ENCODE results near the gene WFIKKN1.
"Not testable (repeated sequence)": the region's sequence is repeated elsewhere in the genome, so short reads cannot be mapped to it uniquely, and the experiment has no call there.

WFIKKN1 gene

DNA sequence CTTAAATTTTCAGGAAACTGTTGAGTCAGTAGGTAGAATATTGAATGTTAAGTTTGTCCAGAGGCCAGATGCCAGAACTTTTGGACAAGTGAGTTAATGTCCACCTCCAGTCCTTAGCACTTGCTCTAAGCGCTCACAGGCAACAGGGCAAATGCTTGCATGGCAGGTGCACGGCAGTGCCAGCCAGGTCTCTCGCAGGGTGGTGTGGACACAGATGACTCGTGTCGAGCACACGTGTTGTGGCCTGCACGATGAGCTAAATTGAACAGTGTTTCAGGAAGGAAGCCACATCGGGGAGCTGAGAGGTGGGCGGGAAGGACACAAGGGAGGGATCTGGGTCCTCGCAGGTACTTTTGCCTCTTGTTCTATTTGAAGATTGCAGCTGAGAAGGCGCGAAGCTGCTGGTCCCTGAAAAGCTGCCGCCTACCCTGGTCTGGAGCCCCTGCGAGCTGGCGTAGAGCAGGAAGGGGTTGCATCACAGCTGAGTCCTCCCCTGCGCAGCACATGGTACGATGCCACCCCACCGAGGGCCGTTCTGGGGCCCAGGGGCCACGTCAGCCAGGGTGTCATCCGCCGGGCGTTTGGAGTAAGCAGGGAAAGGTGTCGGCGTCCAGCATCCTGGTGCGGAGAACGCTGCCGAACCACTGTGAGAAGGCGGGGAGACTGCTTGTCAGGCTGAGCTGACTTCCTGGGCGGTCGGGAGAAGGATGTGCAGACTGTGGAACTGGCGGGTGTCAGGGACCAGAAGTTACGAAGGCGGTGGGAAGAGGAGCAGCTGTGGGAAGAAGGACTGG, 34.6 kb upstream of the WFIKKN1 start:
- DNase-seq: no peak

DNA sequence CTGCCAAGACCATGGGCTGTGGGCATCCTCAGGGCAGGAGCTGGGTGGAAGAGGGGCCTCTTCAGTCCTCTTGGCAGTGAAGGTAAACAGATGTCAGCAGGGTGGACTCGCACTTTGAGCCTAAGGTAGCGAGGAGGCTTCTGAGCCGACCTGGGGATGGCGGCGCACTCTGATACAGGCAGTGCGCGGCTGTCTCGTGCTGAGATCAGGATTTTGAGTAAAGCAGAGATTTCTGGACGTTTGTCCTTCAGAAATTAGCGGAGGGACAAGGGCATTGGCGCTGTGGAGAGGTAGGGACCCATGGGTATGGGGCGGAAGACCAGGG, 34.1 kb upstream of the WFIKKN1 start:
- DNase-seq: no peak

DNA sequence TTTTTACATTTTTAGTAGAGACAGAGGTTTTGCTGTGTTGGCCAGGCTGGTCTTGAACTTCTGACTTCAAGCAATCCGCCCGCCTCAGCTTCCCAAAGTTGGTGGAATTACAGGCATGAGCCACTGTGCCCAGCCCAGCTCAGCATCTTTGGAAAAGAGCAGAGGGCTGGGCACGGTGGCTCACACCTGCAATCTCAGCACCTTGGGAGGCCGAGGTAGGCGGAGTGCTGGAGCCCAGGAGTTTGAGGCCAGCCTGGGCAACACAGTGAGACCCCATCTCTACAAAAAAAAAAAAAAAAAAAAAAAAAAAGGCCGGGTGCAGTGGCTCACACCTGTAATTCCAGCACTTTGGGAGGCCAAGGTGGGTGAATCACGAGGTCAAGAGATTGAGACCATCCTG, 33.1 kb upstream of the WFIKKN1 start:
- not testable (repeated sequence) for DNase-seq

DNA sequence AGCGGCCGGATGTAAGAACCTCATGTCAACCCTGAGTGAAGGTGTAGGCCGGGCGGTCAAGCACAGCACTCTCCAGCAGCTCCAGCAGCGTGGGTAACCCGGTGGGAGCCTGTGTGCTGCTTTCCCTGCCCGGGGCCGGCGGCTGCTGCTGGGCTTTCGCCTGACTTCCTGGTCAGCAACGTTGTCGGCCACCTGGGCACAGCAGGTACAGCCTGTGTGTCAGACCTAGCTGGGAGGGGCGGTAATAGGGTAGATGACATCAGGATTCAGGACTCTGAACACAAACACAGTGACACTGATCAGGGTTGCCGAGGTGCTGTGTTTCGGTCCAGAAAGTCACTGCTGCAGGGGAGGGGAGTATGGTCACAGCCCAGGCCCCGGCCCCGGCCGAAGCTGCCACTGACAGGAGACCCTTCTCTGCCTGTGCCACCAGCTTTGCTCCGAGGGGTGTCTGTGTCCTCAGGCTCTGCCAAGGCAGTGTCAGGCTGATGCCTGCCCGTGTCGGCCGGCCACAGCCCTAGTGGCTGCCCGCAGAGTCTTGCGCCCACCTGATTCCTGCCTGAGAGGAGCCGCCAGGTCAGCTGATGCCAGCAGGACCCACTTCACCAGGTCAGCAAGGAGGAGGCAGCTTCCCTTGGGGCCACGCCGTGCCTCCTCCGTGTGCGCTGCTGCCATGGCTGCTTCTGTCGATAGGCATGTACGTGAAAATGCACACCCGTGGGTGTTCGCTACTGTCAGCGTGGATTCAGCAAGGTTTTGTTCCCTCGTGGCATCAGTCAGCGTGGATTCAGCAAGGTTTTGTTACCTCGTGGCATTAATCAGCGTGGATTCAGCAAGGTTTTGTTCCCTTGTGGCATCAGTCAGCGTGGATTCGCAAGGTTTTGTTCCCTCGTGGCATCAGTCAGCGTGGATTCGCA, 31.7 kb upstream of the WFIKKN1 start:
- no peak for DNase-seq

DNA sequence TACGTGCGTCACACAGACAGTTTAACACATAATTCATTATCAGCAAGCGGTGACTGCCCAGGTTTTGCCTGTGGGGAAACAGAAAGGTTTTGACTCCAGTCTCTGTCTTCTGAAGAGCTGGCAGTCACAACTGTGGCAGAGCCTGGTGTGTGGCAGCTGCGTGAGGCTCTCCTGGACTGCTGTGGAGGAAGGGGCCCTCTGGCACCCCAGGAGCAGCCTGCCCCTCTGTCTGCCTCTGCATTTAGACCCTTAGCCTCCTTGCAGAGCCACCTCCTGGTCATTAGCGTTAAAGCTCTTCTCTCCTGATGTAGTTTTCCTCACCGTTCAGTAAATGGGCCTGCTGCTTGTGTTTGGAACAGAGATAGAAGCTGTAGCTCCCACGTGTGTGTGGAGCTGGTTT, 30.0 kb upstream of the WFIKKN1 start:
- no peak for DNase-seq

DNA sequence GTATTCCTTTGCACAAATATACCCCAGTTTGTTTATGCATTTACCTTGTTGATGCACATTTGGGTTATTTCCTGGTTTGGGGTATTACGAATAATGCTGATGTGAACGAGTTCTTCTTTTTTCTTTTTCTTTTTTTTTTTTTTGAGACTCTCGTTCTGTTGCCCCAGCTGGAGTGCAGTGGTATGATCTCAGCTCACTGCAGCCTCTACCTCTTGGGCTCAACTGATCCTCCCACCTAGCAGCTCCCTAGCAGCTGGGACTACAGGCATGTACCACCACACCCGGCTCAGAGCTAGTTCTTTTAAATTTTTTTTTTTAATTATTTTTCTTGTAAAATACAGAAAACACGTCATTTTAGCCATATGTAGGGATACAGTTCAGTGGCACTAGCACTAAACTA, 26.9 kb upstream of the WFIKKN1 start:
- DNase-seq: no peak

DNA sequence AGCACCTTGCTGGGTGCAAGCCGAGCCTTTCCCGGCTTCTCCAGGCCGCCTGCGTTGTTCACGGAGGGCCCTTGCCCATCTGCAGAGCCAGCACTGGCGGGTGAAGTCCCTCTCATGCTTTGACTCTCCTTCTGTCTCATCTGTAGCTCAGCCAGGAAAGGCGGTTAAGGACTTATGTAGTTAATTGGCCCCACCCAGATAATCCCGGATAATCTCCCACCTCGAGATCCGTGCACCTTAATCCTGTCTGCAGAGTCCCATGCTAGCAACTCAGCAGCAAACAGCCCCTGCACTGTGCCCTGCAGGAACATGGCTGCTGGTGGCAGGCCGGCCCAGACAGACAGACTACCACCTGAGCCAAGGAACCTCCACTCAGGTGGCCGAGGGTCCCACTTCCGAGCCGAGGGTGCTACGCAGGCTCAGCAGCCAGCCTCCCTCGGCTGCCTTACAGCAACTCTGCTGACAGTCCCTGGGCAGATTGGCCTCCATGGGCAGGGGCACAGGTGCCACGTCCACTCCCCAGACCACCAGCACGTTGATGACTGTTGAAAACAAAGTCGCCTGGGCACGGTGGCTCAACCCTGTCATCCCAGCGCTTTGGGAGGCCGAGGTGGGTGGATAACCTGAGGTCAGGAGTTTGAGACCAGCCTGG, 24.0 kb upstream of the WFIKKN1 start:
- DNase-seq: no peak

DNA sequence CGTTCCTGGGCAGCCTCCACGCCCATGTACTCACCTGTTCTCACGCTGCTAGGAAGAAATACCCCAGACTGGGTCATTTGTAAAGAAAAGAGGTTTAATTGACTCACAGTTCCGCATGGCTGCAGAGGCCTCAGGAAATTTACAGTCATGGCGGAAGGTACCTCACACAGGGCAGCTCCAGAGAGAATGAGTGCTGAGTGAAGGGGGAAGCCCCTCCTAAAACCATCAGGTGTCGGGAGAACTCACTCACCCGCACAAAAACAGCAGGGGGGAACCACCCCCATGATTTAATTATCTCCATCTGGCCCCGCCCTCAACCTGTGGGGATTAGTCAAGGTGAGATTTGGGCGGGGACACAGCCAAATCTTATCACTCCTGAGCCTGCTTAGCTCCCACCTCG, 22.8 kb upstream of the WFIKKN1 start:
- peak; percentile 27 for DNase-seq

DNA sequence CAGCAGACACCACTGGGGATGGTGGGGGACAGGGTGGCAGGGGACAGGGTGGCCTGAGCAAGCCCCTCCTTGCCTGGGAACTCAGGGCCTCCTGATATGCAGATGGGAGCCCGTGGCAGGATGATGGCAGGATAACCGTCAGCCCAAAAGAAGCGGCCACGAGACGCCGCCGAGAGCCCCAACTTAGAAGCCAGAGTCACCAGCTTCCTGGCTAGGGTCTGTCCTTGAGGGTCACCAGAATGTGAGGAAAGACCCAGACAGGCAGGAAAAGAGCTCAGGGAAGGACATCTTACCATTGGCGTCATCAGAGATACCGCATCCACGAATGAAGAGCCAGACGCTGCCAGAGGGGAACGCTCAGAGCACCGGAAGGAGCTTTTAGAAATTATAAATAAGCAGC, 21.5 kb upstream of the WFIKKN1 start:
- no peak for DNase-seq

DNA sequence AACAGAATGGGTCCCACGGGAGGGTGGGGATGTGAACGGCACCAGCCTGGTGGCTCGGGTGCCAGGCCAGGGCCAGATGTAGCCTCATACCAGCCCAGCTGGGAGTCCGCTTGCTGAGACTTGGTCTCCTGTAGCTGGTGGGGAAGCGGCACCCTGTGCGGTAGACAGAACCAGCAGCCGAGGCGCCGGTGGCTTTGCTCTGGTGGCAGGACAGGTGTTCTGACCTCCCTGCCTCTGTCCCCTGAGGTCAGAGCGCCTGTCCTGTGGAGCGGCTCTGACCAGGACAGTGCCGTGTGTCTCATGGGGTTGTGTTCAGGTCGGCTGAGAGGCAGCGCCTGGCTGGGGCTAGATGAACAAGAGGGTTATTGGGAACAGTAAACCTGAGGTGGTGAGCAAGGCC, 20.8 kb upstream of the WFIKKN1 start:
- no peak for DNase-seq

DNA sequence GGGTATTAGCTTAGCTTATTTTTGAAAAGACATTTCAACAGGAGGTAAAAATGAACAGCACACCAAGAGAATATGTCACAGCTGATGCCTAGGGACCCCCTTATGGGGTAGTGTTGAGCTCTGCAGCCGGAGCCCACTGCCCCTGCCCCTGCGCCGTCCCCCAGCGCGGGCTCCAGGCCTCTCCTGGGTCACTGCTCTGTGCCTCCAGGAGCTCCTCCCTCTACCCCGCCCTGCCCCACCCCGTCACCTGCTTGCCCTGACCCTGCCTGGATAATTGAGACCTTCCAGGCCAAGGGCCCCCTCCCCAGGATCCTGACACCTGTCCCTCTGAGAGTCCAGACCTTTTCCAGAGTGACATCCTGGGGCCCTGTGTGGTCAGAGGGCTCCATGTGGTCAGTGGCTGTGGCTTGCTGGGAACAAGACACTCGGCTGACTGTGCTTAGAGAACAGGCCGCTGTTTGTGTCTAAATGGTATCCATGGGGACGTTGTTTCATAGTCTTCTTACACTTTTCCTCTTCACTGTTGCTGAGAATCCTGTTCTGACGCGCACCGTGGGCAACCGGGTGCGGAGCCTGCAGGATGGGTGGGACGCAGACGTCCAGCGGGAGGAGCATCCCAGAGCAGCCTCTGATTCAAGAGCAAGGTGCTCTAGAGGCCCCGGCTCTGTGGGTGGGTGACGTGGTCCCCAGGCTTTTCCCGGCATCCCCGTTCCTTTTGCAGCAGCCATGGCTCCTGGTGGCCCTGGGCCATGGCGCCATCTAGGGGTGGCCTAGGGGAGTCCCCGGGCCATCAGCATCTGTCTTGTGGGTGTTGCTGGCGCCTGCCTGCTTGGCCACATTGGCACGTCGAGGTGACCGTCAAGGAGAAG, 20.0 kb upstream of the WFIKKN1 start:
- DNase-seq: peak; percentile 56

DNA sequence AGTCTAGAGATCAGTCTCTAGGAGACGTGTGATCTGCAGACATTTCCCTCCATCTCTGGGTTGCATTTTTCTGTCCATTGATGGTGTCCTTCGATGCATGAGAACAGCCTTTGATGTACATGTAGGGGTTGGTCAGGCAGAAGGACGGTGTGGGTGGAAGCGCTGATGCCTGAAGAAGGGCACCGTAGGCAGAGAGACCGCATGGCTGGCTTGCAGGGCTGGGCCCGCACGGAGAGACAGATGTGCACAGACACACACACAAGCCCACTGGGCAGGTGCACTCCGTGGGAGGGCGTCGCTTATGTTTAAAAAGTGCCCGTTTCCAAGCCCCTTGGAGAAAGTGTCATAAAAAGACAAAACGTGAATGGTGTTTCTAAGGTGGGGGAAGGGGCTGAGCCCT, 15.7 kb upstream of the WFIKKN1 start:
- no peak for DNase-seq

DNA sequence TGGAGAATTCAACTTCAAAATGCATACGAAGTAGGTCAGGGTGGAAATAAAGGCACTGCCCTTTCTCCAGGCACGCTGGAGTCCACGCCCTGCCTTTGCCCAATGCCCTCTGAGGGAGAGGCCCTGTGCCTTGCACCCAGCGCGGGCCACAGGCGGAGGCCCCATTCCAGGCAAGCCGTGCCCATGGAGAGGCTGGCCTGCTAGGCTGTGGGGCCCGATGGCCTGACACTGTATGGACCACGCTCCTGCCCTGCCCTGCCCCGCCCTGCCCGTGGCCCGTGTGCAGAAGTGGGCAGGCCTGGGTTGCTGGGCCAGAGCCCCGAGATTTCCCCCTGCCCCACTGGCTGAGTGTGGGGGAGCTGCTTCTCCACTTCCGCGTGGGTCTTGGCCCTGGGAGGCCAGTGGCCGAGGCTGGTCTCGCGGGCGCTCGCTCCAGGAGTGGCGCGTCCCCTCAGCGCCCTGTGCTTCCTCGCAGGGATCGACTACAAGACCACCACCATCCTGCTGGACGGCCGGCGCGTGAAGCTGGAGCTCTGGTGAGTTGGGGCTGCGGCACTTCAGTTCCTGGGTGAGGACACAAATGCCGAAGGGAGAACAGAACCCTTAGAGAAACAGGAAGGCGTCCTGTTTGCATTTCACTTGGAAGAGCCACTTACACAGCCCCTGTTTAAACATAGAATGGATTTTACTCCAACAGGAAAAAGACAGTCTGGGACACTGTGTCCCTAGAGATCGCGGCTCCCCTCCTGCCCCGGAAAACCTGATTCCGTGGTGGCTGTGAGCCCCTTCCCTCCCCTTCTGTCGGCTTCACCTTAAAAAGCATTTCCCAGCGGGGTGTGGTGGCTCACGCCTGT, 13.8 kb upstream of the WFIKKN1 start:
- DNase-seq: no peak

DNA sequence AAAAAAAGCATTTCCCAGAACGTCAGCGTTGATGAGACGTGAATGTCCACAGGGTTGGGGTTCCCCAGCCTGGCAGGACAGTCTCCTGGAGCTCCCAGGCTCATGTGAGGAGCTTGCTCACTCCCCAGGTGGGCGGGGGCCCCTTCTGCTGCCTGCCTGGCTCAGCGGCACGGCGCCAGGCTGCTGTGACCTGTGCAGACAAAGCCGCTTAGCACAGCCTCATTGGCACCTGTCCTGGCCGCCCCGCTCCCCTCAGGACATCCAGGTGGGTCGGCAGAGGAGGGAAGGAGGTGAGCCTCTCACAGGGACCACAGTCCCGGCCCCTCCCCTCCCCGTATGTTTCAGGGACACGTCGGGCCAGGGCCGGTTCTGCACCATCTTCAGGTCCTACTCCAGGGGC, 12.9 kb upstream of the WFIKKN1 start:
- no peak for DNase-seq

DNA sequence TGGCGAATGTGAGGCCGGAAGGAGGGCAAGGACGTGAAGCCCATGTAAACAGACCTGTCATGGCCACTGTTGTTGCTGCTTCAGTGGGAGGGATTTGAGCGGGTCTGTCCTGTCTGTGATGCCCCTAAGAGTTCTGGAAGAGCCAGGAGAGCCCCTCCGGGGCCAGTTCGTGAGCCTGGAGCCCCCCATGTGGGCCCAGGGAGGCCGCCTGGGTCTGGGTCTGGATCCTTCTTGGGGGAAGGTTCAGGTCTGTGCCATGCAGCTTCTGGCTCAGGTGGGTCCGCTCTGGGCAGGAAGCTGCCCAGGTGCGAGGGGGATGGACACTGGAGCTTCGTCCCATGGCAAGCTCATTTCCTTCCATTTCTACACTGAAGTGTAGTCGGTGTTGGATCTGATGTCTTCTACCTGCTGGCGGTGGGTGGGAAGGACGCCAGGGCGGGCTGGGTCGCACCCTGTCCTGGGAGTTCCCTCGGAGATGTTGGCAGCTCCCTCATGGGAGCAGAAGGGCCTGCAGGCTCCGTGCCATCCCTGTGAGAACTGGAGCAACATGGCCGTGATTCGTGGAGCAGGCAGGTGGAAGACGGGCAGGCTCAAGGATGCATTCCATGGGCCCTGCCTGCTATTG, 11.2 kb upstream of the WFIKKN1 start:
- no peak for DNase-seq

DNA sequence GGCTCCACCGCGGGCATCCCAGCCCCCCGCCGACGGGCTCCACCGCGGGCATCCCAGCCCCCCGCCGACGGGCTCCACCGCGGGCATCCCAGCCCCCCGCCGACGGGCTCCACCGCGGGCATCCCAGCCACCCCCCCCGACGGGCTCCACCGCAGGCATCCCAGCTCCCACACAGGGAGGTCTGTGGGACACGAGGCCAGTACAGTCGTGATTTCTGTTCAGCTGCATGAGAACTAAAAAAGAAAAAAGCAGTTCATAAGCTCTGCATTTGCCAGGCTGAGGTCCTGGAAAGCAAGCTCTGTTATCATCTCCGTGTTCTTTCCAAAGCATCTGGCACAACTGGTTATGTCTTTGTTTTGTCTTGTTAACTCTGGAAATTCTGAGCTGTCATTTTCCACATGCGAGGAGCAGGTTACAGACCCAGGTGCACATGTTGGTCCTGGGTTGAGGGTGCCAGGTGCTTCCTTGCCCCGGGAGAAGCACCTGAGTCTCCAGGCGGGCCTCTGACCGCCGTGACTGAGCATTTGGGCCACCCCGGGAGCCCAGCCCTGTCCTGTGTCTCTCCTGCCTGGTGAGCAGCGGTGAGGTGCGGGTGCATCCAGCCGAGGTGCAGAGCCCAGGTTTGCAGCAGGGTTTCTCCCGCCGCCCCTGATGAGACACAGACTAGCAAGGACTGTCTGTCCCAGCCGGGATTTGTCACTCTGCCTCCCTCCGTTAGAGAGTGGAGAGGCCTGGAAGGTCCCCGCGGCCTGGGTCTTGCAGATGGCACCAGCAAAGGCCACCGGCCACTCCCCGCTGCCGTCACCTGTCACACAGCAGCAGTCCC, 9.9 kb upstream of the WFIKKN1 start:
- DNase-seq: no peak

DNA sequence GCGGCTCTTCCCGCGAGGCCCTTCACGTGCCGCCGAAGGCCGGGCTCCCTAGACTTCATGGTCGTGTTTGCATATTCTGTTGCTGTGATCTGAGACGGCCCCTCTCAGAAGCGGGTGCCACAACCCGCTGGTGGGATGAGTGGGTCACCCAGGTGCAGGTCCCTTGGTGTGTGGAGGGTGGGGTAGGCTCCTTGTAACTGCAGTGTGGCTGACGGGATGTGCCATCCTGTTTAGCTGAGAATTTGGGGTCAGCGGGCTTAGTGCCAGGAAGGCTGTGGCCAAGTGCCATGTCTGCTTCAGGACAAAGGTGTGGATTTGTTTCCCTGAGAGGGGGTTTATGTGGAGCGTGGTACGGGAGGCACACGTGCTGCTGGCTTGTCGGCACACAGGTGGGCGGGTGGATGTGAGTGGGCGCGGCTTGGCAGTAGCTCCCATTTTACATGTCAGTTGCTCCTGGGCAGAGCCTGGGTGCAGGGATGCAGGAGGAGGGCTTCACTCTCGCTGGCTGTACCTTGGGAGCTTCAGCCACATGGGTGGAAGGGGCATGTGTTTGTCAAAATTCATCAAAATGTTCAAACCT, 9.2 kb upstream of the WFIKKN1 start:
- DNase-seq: no peak

DNA sequence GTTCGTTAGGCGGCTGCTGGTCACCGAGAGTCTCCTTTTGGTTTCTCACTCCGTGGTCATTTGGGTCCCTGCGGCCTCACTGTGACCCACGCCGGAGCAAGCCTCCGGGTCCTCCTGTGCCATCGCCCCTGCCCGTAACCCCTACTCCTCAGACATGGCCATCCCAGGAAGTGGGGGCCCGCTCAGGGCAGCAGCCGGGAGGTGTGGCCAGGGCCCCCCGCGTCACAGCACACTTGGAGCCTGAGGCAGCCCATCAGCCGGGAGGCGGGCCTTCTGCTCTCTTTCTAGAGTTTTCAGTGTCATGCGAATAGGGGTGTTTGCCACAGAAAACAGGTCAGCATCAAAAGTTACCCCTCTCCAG, 7.9 kb upstream of the WFIKKN1 start:
- no peak for DNase-seq

DNA sequence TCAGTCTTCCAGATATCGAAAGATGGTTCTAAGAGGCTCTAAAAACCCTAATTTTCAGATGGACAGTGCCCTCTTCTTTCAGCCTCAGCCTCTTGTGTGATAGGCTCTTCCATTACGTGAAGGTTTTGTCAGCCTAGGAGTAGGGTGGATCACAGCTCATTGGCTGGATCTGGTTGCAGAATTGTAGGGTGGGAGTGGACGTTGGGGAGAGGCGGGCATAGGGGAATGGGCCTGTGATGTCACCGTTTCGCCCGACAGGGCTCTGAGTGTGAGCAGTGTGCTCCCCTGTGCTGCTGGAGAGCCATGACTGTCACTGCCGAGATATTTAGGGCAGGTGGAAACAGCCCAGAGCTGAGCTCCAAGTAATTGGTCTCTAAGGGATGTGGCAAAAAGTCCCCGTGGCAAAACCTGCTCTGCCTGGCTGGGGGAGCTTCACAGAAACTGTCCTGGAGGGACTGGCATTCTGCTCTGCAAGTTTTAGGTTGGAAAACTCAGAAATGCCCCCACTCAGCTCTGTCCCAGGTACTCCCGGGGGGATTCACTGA, 6.2 kb upstream of the WFIKKN1 start:
- DNase-seq: no peak

Measured in stimulated activated CD4-positive, alpha-beta T cell treated with anti-CD3 and anti-CD28 coated beads, Interleukin-12 subunit alpha, Interleukin-12 subunit beta, amount 100 ng/mL, for 4 hours (primary cell).